Measurements from ENCODE around the gene TOGARAM1.

Gene TOGARAM1

GRCh38 chr14:45083976-45084722, 122.2 kb downstream of the TOGARAM1 start, which contains the start of gene PRPF39:
Gene PRPF39 (plus strand): TSS chr14:45084116. CDS start chr14:45095240, 11,124 bp downstream.
- H3K4me1 Mint-ChIP-seq, result peaks cover 44% of the 10 kb centered on the region
- peaks cover 30% of the 10 kb centered on the region for H3K36me3 Mint-ChIP-seq
- no peaks in the 10 kb centered on the region for H3K9me3 Mint-ChIP-seq
- peak; percentile 97 for ATAC-seq
- peak; percentile 96 to 99 for DNase-seq (ENCODE audit: low spot score in 2 of 2)
- peak within 1 kb of the TSS; percentile 97 for H3K27ac Mint-ChIP-seq
- H3K4me3 Mint-ChIP-seq, result peak within 1 kb of the TSS; percentile 96

- ATAC-seq (no peak), DNase-seq (ENCODE audit: low spot score in 2 of 2) (no peak)
- Mint-ChIP-seq H3K27ac (peak overlapping the region; percentile 97), H3K4me3 (peak overlapping the region; percentile 96), H3K36me3 (peaks cover 35% of the 10 kb centered on the region), H3K9me3 (no peaks in the 10 kb centered on the region), H3K4me1 (peaks cover 51% of the 10 kb centered on the region)
These were observed 123.0 kb downstream of the TOGARAM1 start for GRCh38 chr14:45084946-45085346.

- Mint-ChIP-seq H3K36me3 (peaks cover 72% of the 10 kb centered on the region), H3K4me1 (peaks cover 59% of the 10 kb centered on the region), H3K27ac (peak overlapping the region; percentile 2), H3K9me3 (no peaks in the 10 kb centered on the region), H3K4me3 (no peak overlapping the region)
- peak; percentile 100 for ATAC-seq
- no peak for DNase-seq (ENCODE audit: low spot score in 2 of 2)
These were observed 127.8 kb downstream of the TOGARAM1 start for GRCh38 chr14:45089813-45090212.

DNA sequence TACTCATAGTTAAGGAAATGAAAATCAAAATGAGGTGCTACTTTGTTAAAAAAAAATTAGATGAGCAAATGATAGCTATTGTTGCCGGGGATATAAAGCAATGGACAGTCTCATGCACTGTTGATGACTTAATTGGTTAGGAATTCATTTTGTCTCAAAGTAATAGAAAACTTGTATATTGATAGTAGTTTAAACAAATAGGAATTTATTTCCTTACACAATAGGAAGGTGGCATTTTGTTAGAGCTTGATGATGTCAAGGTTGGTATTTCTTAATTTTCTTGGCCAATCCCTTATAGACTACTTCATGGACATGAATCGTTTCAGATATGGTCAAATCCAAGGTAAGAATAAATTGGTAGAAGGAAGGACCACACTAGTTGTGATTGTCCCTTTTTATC, 129.7 kb downstream of the TOGARAM1 start:
- H3K27ac Mint-ChIP-seq, result no peak overlapping the region
- H3K9me3 Mint-ChIP-seq, result no peaks in the 10 kb centered on the region
- H3K4me1 Mint-ChIP-seq, result peaks cover 51% of the 10 kb centered on the region
- H3K36me3 Mint-ChIP-seq, result peaks cover 73% of the 10 kb centered on the region
- DNase-seq (ENCODE audit: low spot score in 2 of 2) (no peak), ATAC-seq (no peak)
- H3K4me3 Mint-ChIP-seq, result no peak overlapping the region

DNA sequence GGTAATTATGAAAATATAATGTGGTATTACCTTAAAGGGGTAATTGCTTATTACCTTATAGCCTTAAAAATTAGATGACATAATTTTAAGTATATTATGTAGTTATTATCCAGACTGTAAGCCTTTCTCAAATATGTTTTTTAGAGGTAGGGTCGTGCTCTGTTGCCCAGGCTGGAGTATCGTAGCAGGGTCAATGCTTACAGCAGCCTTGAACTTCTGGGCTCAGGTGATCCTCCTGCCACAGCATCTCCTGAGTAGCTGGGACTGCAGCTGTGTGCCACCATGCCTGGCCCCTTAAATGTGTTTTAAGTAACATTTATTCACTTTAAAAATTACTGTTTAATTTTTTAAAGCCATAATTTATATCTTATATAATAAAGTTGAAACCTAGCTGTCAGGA, 132.3 kb downstream of the TOGARAM1 start:
- Mint-ChIP-seq H3K36me3 (peaks cover 86% of the 10 kb centered on the region), H3K9me3 (no peaks in the 10 kb centered on the region), H3K27ac (no peak overlapping the region), H3K4me3 (no peak overlapping the region), H3K4me1 (peaks cover 27% of the 10 kb centered on the region)
- DNase-seq (ENCODE audit: low spot score in 2 of 2) (no peak), ATAC-seq (no peak)

DNA sequence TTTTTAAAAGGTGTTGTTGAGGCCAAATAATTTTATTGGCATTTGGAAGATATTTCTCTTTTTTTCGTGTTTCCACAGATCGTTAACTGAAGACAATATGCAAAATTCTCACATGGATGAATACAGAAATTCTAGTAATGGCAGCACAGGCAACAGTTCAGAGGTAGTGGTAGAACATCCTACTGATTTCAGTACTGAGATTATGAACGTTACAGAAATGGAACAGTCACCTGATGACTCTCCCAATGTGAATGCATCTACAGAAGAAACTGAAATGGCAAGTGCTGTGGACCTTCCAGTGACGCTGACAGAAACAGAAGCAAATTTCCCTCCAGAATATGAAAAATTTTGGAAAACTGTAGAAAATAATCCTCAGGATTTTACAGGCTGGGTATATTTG, 133.2 kb downstream of the TOGARAM1 start:
- DNase-seq (ENCODE audit: low spot score in 2 of 2), result no peak
- Mint-ChIP-seq H3K4me3 (no peak overlapping the region), H3K4me1 (peaks cover 19% of the 10 kb centered on the region), H3K27ac (no peak overlapping the region), H3K9me3 (no peaks in the 10 kb centered on the region), H3K36me3 (peaks cover 89% of the 10 kb centered on the region)
- peak; percentile 99 for ATAC-seq

DNA sequence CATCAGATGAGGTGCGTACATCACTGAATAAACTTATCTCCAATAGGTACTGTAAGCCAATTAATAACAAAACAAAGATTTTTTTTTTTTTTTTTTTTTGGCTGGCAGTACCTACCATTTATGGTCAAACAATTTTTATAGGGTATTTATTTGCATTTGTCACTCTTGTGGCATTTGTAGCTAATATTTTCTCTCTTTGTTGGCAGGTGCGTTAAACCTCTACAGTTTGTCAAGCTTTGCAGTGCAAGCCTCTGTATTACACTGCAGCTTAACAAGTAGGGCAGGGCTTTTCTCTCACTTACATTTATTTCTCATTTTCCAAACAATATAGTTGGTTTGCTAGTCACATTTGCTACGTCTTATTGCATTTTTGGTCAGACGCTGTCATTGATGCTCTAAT, 134.2 kb downstream of the TOGARAM1 start:
- Mint-ChIP-seq H3K4me3 (no peak overlapping the region), H3K4me1 (peaks cover 9% of the 10 kb centered on the region), H3K27ac (no peak overlapping the region), H3K36me3 (peaks cover 95% of the 10 kb centered on the region), H3K9me3 (no peaks in the 10 kb centered on the region)
- no peak for DNase-seq (ENCODE audit: low spot score in 2 of 2)
- no peak for ATAC-seq

DNA sequence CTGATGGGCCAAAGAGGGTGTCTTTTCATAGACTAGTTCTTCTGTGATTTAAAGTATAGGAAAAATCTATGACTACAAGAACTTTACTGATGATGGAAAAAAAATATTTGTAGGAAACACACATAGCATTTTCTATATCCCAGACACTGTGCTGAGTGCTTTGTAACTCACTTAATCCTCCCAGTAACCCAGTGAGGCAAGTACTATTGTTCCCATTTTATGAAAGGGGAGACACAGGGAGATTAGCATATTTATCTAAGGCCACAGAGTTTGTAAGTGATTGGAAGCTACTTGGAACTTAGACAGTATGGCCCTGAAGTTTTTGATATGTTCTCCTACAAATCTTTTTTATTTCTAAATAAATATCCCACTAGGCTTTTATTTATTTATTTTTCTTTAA, 141.8 kb downstream of the TOGARAM1 start:
- no peak for DNase-seq (ENCODE audit: low spot score in 2 of 2)
- no peak overlapping the region for H3K4me3 Mint-ChIP-seq
- ATAC-seq, result no peak
- H3K27ac Mint-ChIP-seq, result no peak overlapping the region
- H3K36me3 Mint-ChIP-seq, result peaks cover 100% of the 10 kb centered on the region
- no peaks in the 10 kb centered on the region for H3K9me3 Mint-ChIP-seq
- no peaks in the 10 kb centered on the region for H3K4me1 Mint-ChIP-seq

GRCh38 chr14:45104561-45104960, 142.6 kb downstream of the TOGARAM1 start:
- no peak overlapping the region for H3K4me3 Mint-ChIP-seq
- no peaks in the 10 kb centered on the region for H3K9me3 Mint-ChIP-seq
- no peak overlapping the region for H3K27ac Mint-ChIP-seq
- no peaks in the 10 kb centered on the region for H3K4me1 Mint-ChIP-seq
- DNase-seq (ENCODE audit: low spot score in 2 of 2) (no peak), ATAC-seq (no peak)
- H3K36me3 Mint-ChIP-seq, result peaks cover 100% of the 10 kb centered on the region

GRCh38 chr14:45112896-45113781, 151.1 kb downstream of the TOGARAM1 start:
- DNase-seq (ENCODE audit: low spot score in 2 of 2), result no peak
- no peaks in the 10 kb centered on the region for H3K9me3 Mint-ChIP-seq
- H3K4me1 Mint-ChIP-seq, result peaks cover 9% of the 10 kb centered on the region
- peak overlapping the region; percentile 12 for H3K4me3 Mint-ChIP-seq
- ATAC-seq, result peak; percentile 83
- H3K36me3 Mint-ChIP-seq, result peaks cover 100% of the 10 kb centered on the region
- H3K27ac Mint-ChIP-seq, result peak overlapping the region; percentile 90

- no peaks in the 10 kb centered on the region for H3K9me3 Mint-ChIP-seq
- ATAC-seq (peak; percentile 80), DNase-seq (ENCODE audit: low spot score in 2 of 2) (no peak)
- no peak overlapping the region for H3K4me3 Mint-ChIP-seq
- H3K36me3 Mint-ChIP-seq, result peaks cover 100% of the 10 kb centered on the region
- H3K4me1 Mint-ChIP-seq, result peaks cover 9% of the 10 kb centered on the region
- peak overlapping the region; percentile 90 for H3K27ac Mint-ChIP-seq
These were observed 152.3 kb downstream of the TOGARAM1 start for GRCh38 chr14:45114327-45114726.

- Mint-ChIP-seq H3K4me1 (peaks cover 9% of the 10 kb centered on the region), H3K36me3 (peaks cover 100% of the 10 kb centered on the region), H3K27ac (no peak overlapping the region), H3K4me3 (no peak overlapping the region), H3K9me3 (no peaks in the 10 kb centered on the region)
- DNase-seq (ENCODE audit: low spot score in 2 of 2) (no peak), ATAC-seq (no peak)
These were observed 156.6 kb downstream of the TOGARAM1 start for GRCh38 chr14:45118594-45118993.

DNA sequence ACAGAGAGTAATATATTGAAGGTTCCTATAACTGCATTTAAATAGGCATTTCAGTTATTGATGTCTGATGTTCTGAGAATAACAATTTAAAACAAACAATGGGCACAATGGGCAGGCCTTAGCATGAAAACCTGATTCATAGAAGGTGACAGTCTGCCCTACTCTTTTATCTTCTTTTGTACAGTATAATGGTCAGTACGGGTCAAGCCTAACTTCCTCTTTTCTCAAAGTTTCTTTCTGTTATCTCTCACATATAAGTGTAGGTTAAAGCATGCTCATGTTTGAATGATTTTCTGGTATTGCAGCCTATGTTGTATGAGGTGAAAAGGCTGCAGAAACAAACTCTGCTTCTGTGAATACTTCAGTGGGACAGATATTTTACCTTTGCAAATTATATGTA, 158.1 kb downstream of the TOGARAM1 start:
- Mint-ChIP-seq H3K4me1 (peaks cover 5% of the 10 kb centered on the region), H3K4me3 (no peak overlapping the region), H3K27ac (no peak overlapping the region), H3K9me3 (no peaks in the 10 kb centered on the region), H3K36me3 (peaks cover 100% of the 10 kb centered on the region)
- no peak for ATAC-seq
- no peak for DNase-seq (ENCODE audit: low spot score in 2 of 2)

- ATAC-seq, result no peak
- H3K4me1 Mint-ChIP-seq, result peaks cover 5% of the 10 kb centered on the region
- H3K4me3 Mint-ChIP-seq, result no peak overlapping the region
- no peak for DNase-seq (ENCODE audit: low spot score in 2 of 2)
- peaks cover 99% of the 10 kb centered on the region for H3K36me3 Mint-ChIP-seq
- no peak overlapping the region for H3K27ac Mint-ChIP-seq
- H3K9me3 Mint-ChIP-seq, result no peaks in the 10 kb centered on the region
These were observed 161.3 kb downstream of the TOGARAM1 start for GRCh38 chr14:45123271-45123670.
